K562 (cell line): ENCODE results near the gene MBD2. TPM values are rescaled to one million over a fixed set of nuclear protein-coding genes. Genes with fewer than 3 reads are reported as not detected.

Experiments used
- CSDE1 ChIP-seq, 2 experiments: fragments of 450-650 bp; IDR thresholded peaks; 2 replicates each; pipeline ENCODE4 v1.6.1; 2016; ENCODE audit warnings: mild to moderate bottlenecking in 1 of 2
- E2F6 ChIP-seq, 2 experiments: IDR thresholded peaks; 2 replicates each; pipeline ENCODE4 v1.6.1; 2011; ENCODE audit warnings: borderline replicate concordance in 1 of 2, control low read depth in 1 of 2, low read depth in 1 of 2, low read length in 1 of 2, mild to moderate bottlenecking in 1 of 2, mixed read lengths in 1 of 2, moderate library complexity in 1 of 2; ENCODE audit not compliant: insufficient read depth in 1 of 2, insufficient read length in 1 of 2, poor library complexity in 1 of 2, severe bottlenecking in 1 of 2; ENCODE audit errors: extremely low read depth in 1 of 2
- HNRNPK ChIP-seq: fragments of 200-400 bp; formaldehyde crosslinking; IDR thresholded peaks from one replicate; pipeline ENCODE4 v1.6.1; 2018; ENCODE audit warnings: mild to moderate bottlenecking, low read depth, low read length; ENCODE audit not compliant: poor library complexity, severe bottlenecking
- JUNB ChIP-seq: fragments of 450-650 bp; formaldehyde crosslinking; conservative IDR thresholded peaks from 2 replicates; pipeline ENCODE4 v1.4.0; 2020; ENCODE audit warnings: mild to moderate bottlenecking
- KDM5B ChIP-seq: fragments of 200-600 bp; sonication (generic); IDR thresholded peaks from 2 replicates; pipeline ENCODE4 v1.6.1; 2012; ENCODE audit warnings: low read depth, mild to moderate bottlenecking, moderate library complexity, low read length, control low read depth, inconsistent platforms; ENCODE audit not compliant: insufficient replicate concordance
- NFYB ChIP-seq: IDR thresholded peaks from 2 replicates; pipeline ENCODE4 v1.6.1; 2011; ENCODE audit warnings: mild to moderate bottlenecking, moderate library complexity; ENCODE audit not compliant: insufficient read length; ENCODE audit errors: extremely low read depth
- PML ChIP-seq: IDR thresholded peaks from 2 replicates; pipeline ENCODE4 v1.6.1; 2012; ENCODE audit warnings: low read length, inconsistent platforms
- RBBP5 ChIP-seq: fragments of 200-600 bp; sonication (generic); IDR thresholded peaks from 2 replicates; pipeline ENCODE4 v1.6.1; 2012; ENCODE audit warnings: borderline replicate concordance, mild to moderate bottlenecking, low read length, control low read depth, inconsistent platforms; ENCODE audit not compliant: insufficient read depth, poor library complexity, severe bottlenecking
- RBM17 ChIP-seq: fragments of 200-400 bp; formaldehyde crosslinking; IDR thresholded peaks from 2 replicates; pipeline ENCODE4 v1.6.1; 2017; ENCODE audit warnings: low read depth, mild to moderate bottlenecking, low read length, borderline replicate concordance
- RBM22 ChIP-seq: fragments of 200-400 bp; formaldehyde crosslinking; IDR thresholded peaks from 2 replicates; pipeline ENCODE4 v1.6.1; 2018; ENCODE audit warnings: low read length, low read depth; ENCODE audit not compliant: poor library complexity, severe bottlenecking
- SETDB1 ChIP-seq: IDR thresholded peaks from one replicate; pipeline ENCODE4 v1.6.1; 2012; ENCODE audit warnings: low read length, control low read depth, inconsistent platforms
- SMARCE1 ChIP-seq: fragments of 450-650 bp; IDR thresholded peaks from 2 replicates; pipeline ENCODE4 v1.7.1; 2016; ENCODE audit warnings: mild to moderate bottlenecking
- ZNF592 ChIP-seq: fragments of 450-650 bp; IDR thresholded peaks from 2 replicates; pipeline ENCODE4 v1.6.1; 2017; ENCODE audit warnings: antibody characterized with exemption, mild to moderate bottlenecking
- ZNF780A ChIP-seq: fragments of 250-450 bp; sonication (Bioruptor Pico); IDR thresholded peaks from 2 replicates; pipeline ENCODE4 v1.5.0; 2021; ENCODE audit warnings: mild to moderate bottlenecking
- polyA plus RNA-seq, 8 experiments: library from polyadenylated mRNA; depleted of rRNA in 4 of 8; stranded (reverse) in 5 of 8; unstranded in 3 of 8; fragments of >200 nt; fragmentation: Nextera tagmentation in 2 of 8; fragmentation: Illumina TruSeq in 1 of 8; extraction: Ambion mirVana in 2 of 8; extraction: Trizol in 1 of 8; gene quantifications; 2 replicates each; pipeline versions ENCODE4 v1.2.1 to v1.2.3, GENCODE V29; 2011 to 2014; ENCODE audit warnings: inconsistent platforms in 1 of 8, missing spikeins in 1 of 8
- total RNA-seq, 7 experiments: library from RNA; depleted of rRNA in 6 of 7; stranded (reverse); fragments of >200 nt in 6 of 7; fragmentation: Illumina TruSeq in 2 of 7; extraction: Trizol in 2 of 7; gene quantifications; 2 replicates each; pipeline versions ENCODE4 v1.2.1 to v1.2.3, GENCODE V29; 2011 to 2021; ENCODE audit warnings: low replicate concordance in 1 of 7
- TF ChIP-seq, protein P1 (sequence below): conservative IDR thresholded peaks from 2 replicates; pipeline ENCODE4 v1.6.1; 2011; ENCODE audit warnings: low read depth, mild to moderate bottlenecking, low read length; ENCODE audit not compliant: control insufficient read depth
- TF ChIP-seq, protein P2 (sequence below): fragments of 450-650 bp; formaldehyde crosslinking; IDR thresholded peaks from 2 replicates; pipeline ENCODE4 v1.4.0; 2020; ENCODE audit warnings: mild to moderate bottlenecking, moderate library complexity

MBD2 gene
- total and polyA plus RNA-seq, 9 of the 15 experiments (the other 6 are each of a cell fraction or from before 2014, with no cell fraction given): 4.4 to 40.2 (median 13.9) TPM

DNA sequence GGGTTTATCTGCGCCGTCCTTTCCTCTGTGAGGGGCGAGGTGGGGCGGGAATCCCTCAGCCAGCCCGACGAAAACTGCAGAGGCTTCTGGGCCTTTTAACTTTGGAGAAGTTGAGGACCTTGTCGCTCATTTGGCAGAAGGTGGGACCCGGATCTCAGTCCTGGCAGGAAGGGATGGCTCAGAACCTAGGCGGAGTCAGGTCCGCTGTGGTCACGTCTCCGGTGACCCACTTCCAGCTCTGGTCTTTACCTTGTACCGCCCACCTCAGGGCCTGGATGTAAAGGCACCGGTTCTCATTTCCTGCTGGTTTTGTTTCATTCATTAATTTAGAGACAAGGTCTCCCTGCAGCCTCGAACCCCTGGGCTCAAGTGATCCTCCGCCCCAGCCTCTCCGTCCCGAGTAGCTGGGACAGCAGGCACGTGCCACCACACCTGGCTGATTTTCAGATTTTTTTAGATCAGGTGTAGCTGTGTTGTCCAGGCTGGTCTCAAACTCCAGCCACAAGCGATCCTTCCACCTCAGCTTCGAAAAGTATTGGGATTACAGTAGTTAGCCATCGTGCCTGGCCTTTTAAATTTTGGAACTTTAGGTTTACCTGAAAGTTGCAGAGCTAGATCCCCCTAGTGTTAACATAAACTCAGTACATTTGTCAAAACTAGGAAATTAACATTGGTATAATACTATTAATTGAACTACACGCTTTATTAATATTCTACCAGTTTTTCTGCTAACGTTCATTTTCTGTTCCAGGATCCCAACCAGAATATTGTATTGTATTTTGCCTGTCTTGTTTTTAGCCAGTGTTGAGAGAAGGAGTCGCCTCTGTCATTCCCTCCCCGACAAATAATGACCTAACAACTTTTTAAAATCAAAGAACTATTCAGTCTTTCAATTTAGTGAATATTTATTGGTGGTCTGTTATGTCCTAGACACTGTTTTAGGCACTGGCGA lies 45.7 kb upstream of the MBD2 start (continued):
- peak; percentile 20; the same call in 1 of the 2 replicates for TF ChIP-seq ZNF592
- TF ChIP-seq ZNF780A: no peak
- TF ChIP-seq PML: no peak; the same call in 1 of the 2 replicates
- peak; percentile 15 for TF ChIP-seq RBBP5
- TF ChIP-seq, protein P1, sequence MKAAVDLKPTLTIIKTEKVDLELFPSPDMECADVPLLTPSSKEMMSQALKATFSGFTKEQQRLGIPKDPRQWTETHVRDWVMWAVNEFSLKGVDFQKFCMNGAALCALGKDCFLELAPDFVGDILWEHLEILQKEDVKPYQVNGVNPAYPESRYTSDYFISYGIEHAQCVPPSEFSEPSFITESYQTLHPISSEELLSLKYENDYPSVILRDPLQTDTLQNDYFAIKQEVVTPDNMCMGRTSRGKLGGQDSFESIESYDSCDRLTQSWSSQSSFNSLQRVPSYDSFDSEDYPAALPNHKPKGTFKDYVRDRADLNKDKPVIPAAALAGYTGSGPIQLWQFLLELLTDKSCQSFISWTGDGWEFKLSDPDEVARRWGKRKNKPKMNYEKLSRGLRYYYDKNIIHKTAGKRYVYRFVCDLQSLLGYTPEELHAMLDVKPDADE: no peak
- TF ChIP-seq, protein P2, sequence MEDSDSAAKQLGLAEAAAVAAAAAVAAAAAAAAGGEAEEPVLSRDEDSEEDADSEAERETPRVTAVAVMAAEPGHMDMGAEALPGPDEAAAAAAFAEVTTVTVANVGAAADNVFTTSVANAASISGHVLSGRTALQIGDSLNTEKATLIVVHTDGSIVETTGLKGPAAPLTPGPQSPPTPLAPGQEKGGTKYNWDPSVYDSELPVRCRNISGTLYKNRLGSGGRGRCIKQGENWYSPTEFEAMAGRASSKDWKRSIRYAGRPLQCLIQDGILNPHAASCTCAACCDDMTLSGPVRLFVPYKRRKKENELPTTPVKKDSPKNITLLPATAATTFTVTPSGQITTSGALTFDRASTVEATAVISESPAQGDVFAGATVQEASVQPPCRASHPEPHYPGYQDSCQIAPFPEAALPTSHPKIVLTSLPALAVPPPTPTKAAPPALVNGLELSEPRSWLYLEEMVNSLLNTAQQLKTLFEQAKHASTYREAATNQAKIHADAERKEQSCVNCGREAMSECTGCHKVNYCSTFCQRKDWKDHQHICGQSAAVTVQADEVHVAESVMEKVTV: 0 out of 2 replicates have a peak, but pooled peaks have one; percentile 19
- no peak for TF ChIP-seq SETDB1
- no peak for TF ChIP-seq SMARCE1
- TF ChIP-seq KDM5B: no peak
- peak in 1 of 2 experiments; percentile 23 for TF ChIP-seq E2F6 (IDR thresholded peaks at IDR 0.05; ENCODE audit: borderline replicate concordance in 1 of 2, extremely low read depth in 1 of 2, insufficient read depth in 1 of 2, insufficient read length in 1 of 2, low read depth in 1 of 2, low read length in 1 of 2, poor library complexity in 1 of 2, severe bottlenecking in 1 of 2)
- no peak for TF ChIP-seq NFYB
- no peak for TF ChIP-seq JUNB
- no peak for TF ChIP-seq CSDE1 (IDR thresholded peaks at IDR 0.05)
- no peak for TF ChIP-seq RBM22
- no peak for TF ChIP-seq HNRNPK
- TF ChIP-seq RBM17: no peak
